Body of pancreas (tissue), 4 donors: Measurements from ENCODE around the gene SLC35A3. TPM values are rescaled to one million over a fixed set of nuclear protein-coding genes. Genes with fewer than 3 reads are reported as not detected.

ENCODE experiments used
- ATAC-seq: fragments of 150-250 bp; one replicate; pipeline ENCODE4 v1.9.1; 2016
- DNase-seq, 4 donors: peaks; one replicate each; pipeline ENCODE4 v3.0.0-alpha.2; 2019
- H3K27ac ChIP-seq, 4 donors: fragments of 200-600 bp; sonication (generic); 1 replicate in 3 of 4; 2 replicates in 1 of 4; pipeline versions ENCODE4 v1.5.1 to v1.6.1; 2016 to 2019; ENCODE audit warnings: mild to moderate bottlenecking in 1 of 4, mixed read lengths in 1 of 4, moderate library complexity in 1 of 4
- H3K27me3 ChIP-seq, 2 donors: fragments of 200-600 bp; sonication (generic); one replicate each; pipeline ENCODE4 v1.6.0; 2016; ENCODE audit warnings: mild to moderate bottlenecking in 1 of 2
- H3K36me3 ChIP-seq, 2 donors: fragments of 200-600 bp; sonication (generic); replicated peaks in 1 of 2; 2 replicates each; pipeline ENCODE4 v1.5.1; 2016; ENCODE audit warnings: low read depth in 2 of 2; ENCODE audit not compliant: insufficient read depth in 1 of 2
- H3K4me1 ChIP-seq: fragments of 200-600 bp; sonication (generic); one replicate; pipeline ENCODE4 v1.6.0; 2016
- H3K4me3 ChIP-seq, 2 donors: fragments of 200-600 bp; sonication (generic); 1 replicate in 1 of 2; 2 replicates in 1 of 2; pipeline ENCODE4 v1.5.1; 2016 to 2019
- H3K9me3 ChIP-seq, 3 donors: fragments of 200-600 bp; sonication (generic); 1 replicate in 2 of 3; 2 replicates in 1 of 3; pipeline ENCODE4 v1.5.1; 2016
- POLR2A ChIP-seq, 3 donors: fragments of 450-650 bp; IDR thresholded peaks; one replicate each; pipeline ENCODE4 v1.6.1; 2016; ENCODE audit warnings: antibody characterized with exemption in 3 of 3, mild to moderate bottlenecking in 2 of 3
- WGBS, 2 donors: methylation state at CpG; one replicate each; pipeline ENCODE4 v1.1.5; 2017; 5-methylcytosine and 5-hydroxymethylcytosine counted together
- intact Hi-C: fragments of 100-400 bp; cut with DNase I; formaldehyde crosslinking; loops from one replicate; pipeline ENCODE4 v1.15.1; 2023
- total RNA-seq, 2 donors: library from RNA; depleted of rRNA; stranded (reverse); fragments of >200 nt; gene quantifications; one replicate each; pipeline ENCODE4 v1.1.0, GENCODE V29; 2016
- TF ChIP-seq, protein P1 (sequence below), 7 experiments: fragments of 450-650 bp in 4 of 7; fragments of 200-600 bp in 3 of 7; sonication (generic) in 3 of 7; IDR thresholded peaks; one replicate each; pipeline ENCODE4 v1.5.1; 2016 to 2019; ENCODE audit warnings: antibody characterized with exemption in 7 of 7

SLC35A3 gene
- total RNA-seq, 2 donors from 2014 or later: 11.5 to 26.5 TPM

DNA sequence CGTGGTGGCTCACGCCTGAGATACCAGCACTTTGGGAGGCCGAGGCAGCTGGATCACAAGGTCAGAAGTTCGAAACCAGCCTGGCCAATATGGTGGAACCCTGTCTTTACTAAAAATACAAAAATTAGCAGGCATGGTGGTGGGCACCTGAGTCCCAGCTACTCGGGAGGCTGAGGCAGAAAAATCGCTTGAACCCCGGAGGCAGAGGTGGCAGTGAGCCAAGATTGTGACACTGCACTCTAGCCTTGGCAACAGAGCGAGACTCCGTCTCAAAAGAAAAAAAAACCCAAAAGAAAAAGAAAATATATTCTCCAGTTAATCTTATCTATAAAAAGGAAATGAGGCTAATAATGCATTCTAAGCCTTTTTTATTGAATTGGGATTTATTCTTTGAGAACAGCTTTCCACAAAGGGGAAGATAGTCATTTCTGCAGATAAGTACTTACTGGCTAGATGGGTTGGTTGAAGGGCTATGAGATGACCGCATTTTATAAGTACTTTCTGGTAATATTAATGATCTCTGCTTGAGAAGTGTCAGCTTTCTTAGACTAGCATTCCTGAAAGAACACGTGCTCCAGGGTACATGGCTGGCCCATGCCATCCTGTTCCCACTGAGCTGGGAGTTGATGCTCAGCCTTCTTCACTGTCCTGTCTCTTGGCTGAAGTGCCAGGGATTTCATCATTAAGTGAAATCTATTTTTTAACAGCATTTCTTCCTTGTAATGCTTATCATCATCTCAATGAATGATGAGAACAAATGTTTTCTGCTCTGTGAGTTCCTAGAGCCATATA lies 105.0 kb downstream of the SLC35A3 start:
- TF ChIP-seq, protein P1, sequence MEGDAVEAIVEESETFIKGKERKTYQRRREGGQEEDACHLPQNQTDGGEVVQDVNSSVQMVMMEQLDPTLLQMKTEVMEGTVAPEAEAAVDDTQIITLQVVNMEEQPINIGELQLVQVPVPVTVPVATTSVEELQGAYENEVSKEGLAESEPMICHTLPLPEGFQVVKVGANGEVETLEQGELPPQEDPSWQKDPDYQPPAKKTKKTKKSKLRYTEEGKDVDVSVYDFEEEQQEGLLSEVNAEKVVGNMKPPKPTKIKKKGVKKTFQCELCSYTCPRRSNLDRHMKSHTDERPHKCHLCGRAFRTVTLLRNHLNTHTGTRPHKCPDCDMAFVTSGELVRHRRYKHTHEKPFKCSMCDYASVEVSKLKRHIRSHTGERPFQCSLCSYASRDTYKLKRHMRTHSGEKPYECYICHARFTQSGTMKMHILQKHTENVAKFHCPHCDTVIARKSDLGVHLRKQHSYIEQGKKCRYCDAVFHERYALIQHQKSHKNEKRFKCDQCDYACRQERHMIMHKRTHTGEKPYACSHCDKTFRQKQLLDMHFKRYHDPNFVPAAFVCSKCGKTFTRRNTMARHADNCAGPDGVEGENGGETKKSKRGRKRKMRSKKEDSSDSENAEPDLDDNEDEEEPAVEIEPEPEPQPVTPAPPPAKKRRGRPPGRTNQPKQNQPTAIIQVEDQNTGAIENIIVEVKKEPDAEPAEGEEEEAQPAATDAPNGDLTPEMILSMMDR (IDR thresholded peaks at IDR 0.05): no peak
- TF ChIP-seq POLR2A (IDR thresholded peaks at IDR 0.05): no peak
- Histone ChIP-seq H3K27ac (no peak overlapping the region), H3K4me1 (peaks cover 2% of the 10 kb centered on the region), H3K9me3 (no peaks in the 10 kb centered on the region), H3K36me3 (peaks cover 8 to 13% of the 10 kb centered on the region in 2 donors), H3K4me3 (no peak overlapping the region), H3K27me3 (no peaks in the 10 kb centered on the region)
- no peak for ATAC-seq
- no peak for DNase-seq
- WGBS, 2 donors: 86 to 88% methylated on average over 11 of the region's 11 CpGs
- intact Hi-C loops: no loop called here

GRCh38 chr1:100075773-100076172 lies 106.0 kb downstream of the SLC35A3 start:
- 95 to 98% methylated on average over 3 of the region's 3 CpGs for WGBS, 2 donors
- no peak for TF ChIP-seq POLR2A (IDR thresholded peaks at IDR 0.05)
- TF ChIP-seq, protein P1 (IDR thresholded peaks at IDR 0.05): no peak
- no peak overlapping the region for H3K27ac ChIP-seq
- no peaks in the 10 kb centered on the region for H3K9me3 ChIP-seq
- H3K4me1 ChIP-seq: peaks cover 8% of the 10 kb centered on the region
- no peak overlapping the region for H3K4me3 ChIP-seq
- H3K27me3 ChIP-seq: no peaks in the 10 kb centered on the region
- peaks cover 7 to 13% of the 10 kb centered on the region in 2 donors for H3K36me3 ChIP-seq
- DNase-seq (no peak), ATAC-seq (no peak)
- intact Hi-C loops: no loop called here

DNA sequence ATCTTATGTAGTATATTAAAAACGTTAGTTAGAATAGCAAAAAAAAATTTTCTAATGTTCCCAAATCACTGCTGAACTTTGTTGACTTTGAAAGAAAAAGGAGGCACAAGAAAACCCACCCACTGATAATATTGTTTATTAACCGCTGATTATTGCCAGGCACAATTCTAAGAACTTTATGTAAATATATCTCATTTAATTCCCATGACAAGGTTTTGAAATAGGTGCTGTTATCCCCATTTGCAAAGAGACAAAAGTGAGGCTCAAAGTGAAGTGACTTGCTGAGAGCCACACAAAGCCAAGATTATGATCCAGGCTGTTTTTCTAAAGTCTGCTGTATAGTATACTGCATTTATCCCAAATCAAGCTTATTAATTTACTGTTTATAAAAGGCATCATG lies 106.5 kb downstream of the SLC35A3 start:
- no peaks in the 10 kb centered on the region for H3K27me3 ChIP-seq
- peaks cover 8% of the 10 kb centered on the region for H3K4me1 ChIP-seq
- DNase-seq (no peak), ATAC-seq (no peak)
- H3K9me3 ChIP-seq: no peaks in the 10 kb centered on the region
- TF ChIP-seq, protein P1 (IDR thresholded peaks at IDR 0.05): no peak
- no peak for TF ChIP-seq POLR2A (IDR thresholded peaks at IDR 0.05)
- 62 to 66% methylated on average over 2 of the region's 2 CpGs for WGBS, 2 donors
- peaks cover 8 to 13% of the 10 kb centered on the region in 2 donors for H3K36me3 ChIP-seq
- no peak overlapping the region for H3K27ac ChIP-seq
- intact Hi-C loops: no loop called here
- no peak overlapping the region for H3K4me3 ChIP-seq

DNA sequence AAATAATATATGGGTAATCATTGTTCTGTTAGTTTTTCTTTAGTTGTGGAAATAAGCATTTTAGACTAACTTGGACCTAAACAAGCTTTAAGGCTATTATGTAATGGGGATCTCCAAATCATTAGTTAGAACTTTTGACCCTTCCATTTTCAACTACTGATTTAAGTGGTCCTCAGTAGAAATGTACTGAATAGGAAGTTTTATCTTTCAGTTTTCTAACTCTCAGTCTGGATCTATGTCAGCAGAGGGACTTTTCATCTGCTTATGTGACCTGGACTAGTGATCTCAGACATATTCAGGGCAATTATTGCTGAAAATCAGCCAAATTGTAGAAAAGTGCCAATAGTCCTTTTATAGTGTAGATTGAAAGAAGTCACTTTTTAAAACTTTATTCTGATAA lies 106.9 kb downstream of the SLC35A3 start:
- intact Hi-C loops: no loop called here
- Histone ChIP-seq H3K9me3 (no peaks in the 10 kb centered on the region), H3K4me3 (no peak overlapping the region), H3K36me3 (peaks cover 8 to 13% of the 10 kb centered on the region in 2 donors), H3K4me1 (peaks cover 8% of the 10 kb centered on the region), H3K27me3 (no peaks in the 10 kb centered on the region), H3K27ac (no peak overlapping the region)
- TF ChIP-seq, protein P1 (IDR thresholded peaks at IDR 0.05): no peak
- TF ChIP-seq POLR2A (IDR thresholded peaks at IDR 0.05): no peak
- DNase-seq (no peak), ATAC-seq (no peak)

- H3K36me3 ChIP-seq: peaks cover 8% of the 10 kb centered on the region in 2 donors
- H3K27me3 ChIP-seq: no peaks in the 10 kb centered on the region
- no peak overlapping the region for H3K27ac ChIP-seq
- no peak overlapping the region for H3K4me3 ChIP-seq
- DNase-seq (no peak), ATAC-seq (no peak)
- WGBS, 2 donors: 56 to 77% methylated on average over 5 of the region's 5 CpGs
- no peak for TF ChIP-seq POLR2A (IDR thresholded peaks at IDR 0.05)
- intact Hi-C loops: no loop called here
- H3K9me3 ChIP-seq: no peaks in the 10 kb centered on the region
- H3K4me1 ChIP-seq: peaks cover 8% of the 10 kb centered on the region
Observed at GRCh38 chr1:100077531-100077930, 107.7 kb downstream of the SLC35A3 start.
